MM.1S (cell line): ENCODE measurements around the gene TEX9.

ENCODE experiments used
- DNase-seq: peaks from one replicate; pipeline ENCODE4 v3.0.0-alpha.2; 2015
- H2AFZ ChIP-seq: fragments of 300-600 bp; sonication (generic); 2 replicates; pipeline ENCODE4 v1.6.0; 2016; ENCODE audit warnings: antibody characterized with exemption, low read length
- H3F3A ChIP-seq: fragments of 300-600 bp; sonication (generic); 2 replicates; pipeline ENCODE4 v1.6.1; 2016; ENCODE audit warnings: mild to moderate bottlenecking, antibody characterized with exemption, low read length, moderate library complexity, mixed read lengths; ENCODE audit not compliant: insufficient read depth
- H3K27ac ChIP-seq: fragments of 300-600 bp; sonication (generic); 2 replicates; pipeline ENCODE4 v1.5.1; 2016; ENCODE audit warnings: mild to moderate bottlenecking, low read length
- H3K27me3 ChIP-seq: fragments of 300-600 bp; sonication (generic); replicated peaks from 2 replicates; pipeline ENCODE4 v1.6.0; 2016; ENCODE audit warnings: low read length; ENCODE audit not compliant: insufficient read depth
- H3K36me3 ChIP-seq: fragments of 300-600 bp; sonication (generic); replicated peaks from 2 replicates; pipeline ENCODE4 v1.6.1; 2016; ENCODE audit warnings: mild to moderate bottlenecking, low read length, mixed read lengths; ENCODE audit not compliant: insufficient read depth
- H3K4me1 ChIP-seq: fragments of 300-600 bp; sonication (generic); 2 replicates; pipeline ENCODE4 v1.6.1; 2016; ENCODE audit warnings: low read length, mixed read lengths
- H3K4me2 ChIP-seq: fragments of 300-600 bp; sonication (generic); 2 replicates; pipeline ENCODE4 v1.6.0; 2016; ENCODE audit warnings: low read depth, low read length
- H3K4me3 ChIP-seq: fragments of 300-600 bp; sonication (generic); 2 replicates; pipeline ENCODE4 v1.5.1; 2016; ENCODE audit warnings: low read length, mixed read lengths
- H3K79me2 ChIP-seq: fragments of 300-600 bp; sonication (generic); 2 replicates; pipeline ENCODE4 v1.6.1; 2016; ENCODE audit warnings: mixed run types, low read length, mixed read lengths
- H3K9ac ChIP-seq: fragments of 300-600 bp; sonication (generic); 2 replicates; pipeline ENCODE4 v1.6.1; 2016; ENCODE audit warnings: low read length, mixed read lengths
- H3K9me2 ChIP-seq: fragments of 300-600 bp; sonication (generic); replicated peaks from 2 replicates; pipeline ENCODE4 v1.6.1; 2016; ENCODE audit warnings: mild to moderate bottlenecking, low read length, mixed read lengths; ENCODE audit not compliant: insufficient read depth
- H3K9me3 ChIP-seq: fragments of 300-600 bp; sonication (generic); replicated peaks from 2 replicates; pipeline ENCODE4 v1.6.1; 2016; ENCODE audit warnings: mild to moderate bottlenecking, low read length, mixed read lengths; ENCODE audit not compliant: insufficient read depth
- H4K20me1 ChIP-seq: fragments of 300-600 bp; sonication (generic); 2 replicates; pipeline ENCODE4 v1.6.1; 2016; ENCODE audit warnings: mild to moderate bottlenecking, low read length, moderate library complexity, mixed read lengths; ENCODE audit not compliant: insufficient read depth
- EZH2 ChIP-seq: fragments of 300-600 bp; sonication (generic); optimal IDR thresholded peaks from 2 replicates; pipeline ENCODE3; 2017; ENCODE audit warnings: low read depth, mild to moderate bottlenecking, antibody characterized with exemption, low read length, mixed read lengths
- EZH2phosphoT487 ChIP-seq: fragments of 300-600 bp; sonication (generic); IDR thresholded peaks from 2 replicates; pipeline ENCODE4 v1.6.1; 2018; ENCODE audit warnings: antibody characterized with exemption, low read length
- TF ChIP-seq, protein P1 (sequence below): fragments of 300-600 bp; sonication (generic); IDR thresholded peaks from 2 replicates; pipeline ENCODE4 v1.5.1; 2016; ENCODE audit warnings: antibody characterized with exemption, low read length, mixed read lengths

Gene TEX9

DNA sequence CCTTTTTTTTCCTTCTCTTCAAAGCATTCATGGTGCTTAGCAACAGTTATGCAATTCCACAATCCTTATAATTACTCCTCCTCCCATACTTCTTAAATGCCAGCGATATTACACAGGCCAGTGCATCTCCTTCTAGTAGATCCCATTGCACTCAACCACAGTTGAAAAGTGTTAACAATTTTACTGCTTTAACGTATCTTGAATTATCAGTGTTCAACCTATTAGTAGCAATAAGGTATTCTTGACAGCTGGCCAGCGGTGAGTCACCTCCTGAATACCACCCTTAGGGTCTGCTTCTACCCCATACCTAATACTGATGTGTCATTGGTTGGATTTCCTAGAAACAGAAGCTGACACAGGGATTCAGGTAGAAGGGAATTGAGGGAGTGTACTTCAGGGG, 24.0 kb upstream of the TEX9 start:
- DNase-seq = no peak
- Histone ChIP-seq H3K9me2 (no peaks in the 10 kb centered on the region), H3K27ac (no peak overlapping the region), H2AFZ (no peak overlapping the region), H3K4me2 (no peak overlapping the region), H3K27me3 (no peaks in the 10 kb centered on the region), H3K9me3 (no peaks in the 10 kb centered on the region), H3K36me3 (no peaks in the 10 kb centered on the region), H3K4me1 (no peaks in the 10 kb centered on the region), H3K9ac (no peak overlapping the region), H4K20me1 (no peaks in the 10 kb centered on the region), H3K79me2 (no peaks in the 10 kb centered on the region), H3F3A (no peaks in the 10 kb centered on the region), H3K4me3 (no peak overlapping the region)
- TF ChIP-seq, protein P1, sequence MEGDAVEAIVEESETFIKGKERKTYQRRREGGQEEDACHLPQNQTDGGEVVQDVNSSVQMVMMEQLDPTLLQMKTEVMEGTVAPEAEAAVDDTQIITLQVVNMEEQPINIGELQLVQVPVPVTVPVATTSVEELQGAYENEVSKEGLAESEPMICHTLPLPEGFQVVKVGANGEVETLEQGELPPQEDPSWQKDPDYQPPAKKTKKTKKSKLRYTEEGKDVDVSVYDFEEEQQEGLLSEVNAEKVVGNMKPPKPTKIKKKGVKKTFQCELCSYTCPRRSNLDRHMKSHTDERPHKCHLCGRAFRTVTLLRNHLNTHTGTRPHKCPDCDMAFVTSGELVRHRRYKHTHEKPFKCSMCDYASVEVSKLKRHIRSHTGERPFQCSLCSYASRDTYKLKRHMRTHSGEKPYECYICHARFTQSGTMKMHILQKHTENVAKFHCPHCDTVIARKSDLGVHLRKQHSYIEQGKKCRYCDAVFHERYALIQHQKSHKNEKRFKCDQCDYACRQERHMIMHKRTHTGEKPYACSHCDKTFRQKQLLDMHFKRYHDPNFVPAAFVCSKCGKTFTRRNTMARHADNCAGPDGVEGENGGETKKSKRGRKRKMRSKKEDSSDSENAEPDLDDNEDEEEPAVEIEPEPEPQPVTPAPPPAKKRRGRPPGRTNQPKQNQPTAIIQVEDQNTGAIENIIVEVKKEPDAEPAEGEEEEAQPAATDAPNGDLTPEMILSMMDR = no peak
- TF ChIP-seq EZH2 (no peak), EZH2phosphoT487 (no peak)

DNA sequence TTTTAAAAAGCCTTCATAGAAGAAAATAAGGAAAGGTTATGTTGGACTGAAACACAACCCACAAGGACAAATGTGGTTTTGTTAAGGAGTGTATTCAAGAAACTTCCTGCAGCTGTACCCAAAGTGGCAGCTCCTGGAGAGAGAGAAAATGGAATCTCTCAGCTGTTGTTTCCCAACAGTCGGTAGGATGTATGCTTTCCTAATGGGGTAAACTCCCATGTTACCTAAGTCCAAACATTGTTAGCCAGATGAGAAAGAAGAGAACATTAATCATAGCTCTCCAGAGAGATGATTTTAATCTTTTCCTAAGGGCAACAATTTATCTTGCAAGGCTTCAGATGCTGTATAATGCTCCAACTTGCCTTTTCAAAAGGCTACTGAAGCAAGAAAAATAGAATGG, 22.6 kb upstream of the TEX9 start:
- Histone ChIP-seq H4K20me1 (no peaks in the 10 kb centered on the region), H3K36me3 (no peaks in the 10 kb centered on the region), H3K9me2 (no peaks in the 10 kb centered on the region), H3K9ac (no peak overlapping the region), H2AFZ (no peak overlapping the region), H3F3A (no peaks in the 10 kb centered on the region), H3K27ac (no peak overlapping the region), H3K4me1 (no peaks in the 10 kb centered on the region), H3K9me3 (no peaks in the 10 kb centered on the region), H3K79me2 (no peaks in the 10 kb centered on the region), H3K27me3 (no peaks in the 10 kb centered on the region), H3K4me3 (no peak overlapping the region), H3K4me2 (no peak overlapping the region)
- no peak for DNase-seq
- TF ChIP-seq, protein P1 = no peak
- TF ChIP-seq EZH2 (no peak), EZH2phosphoT487 (no peak)

DNA sequence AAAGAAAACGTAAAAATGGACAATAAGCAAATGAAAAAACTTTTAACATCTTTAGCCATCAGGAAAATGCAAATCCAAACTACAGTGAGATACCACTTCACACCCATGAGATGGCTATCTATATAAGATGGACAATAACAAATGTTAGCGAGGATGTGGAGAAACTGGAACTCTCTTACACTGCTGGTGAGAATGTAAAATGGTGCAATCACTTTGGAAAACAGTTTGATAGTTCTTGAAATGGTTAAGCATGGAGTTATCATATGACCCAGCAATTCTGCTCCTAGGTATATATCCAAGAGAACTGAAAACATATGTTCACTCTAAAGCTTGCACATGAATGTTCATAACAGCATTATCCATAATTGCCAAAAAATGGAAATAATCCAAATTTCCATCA, 21.3 kb upstream of the TEX9 start:
- no peaks in the 10 kb centered on the region for H3F3A ChIP-seq
- H3K4me2 ChIP-seq = no peak overlapping the region
- TF ChIP-seq, protein P1 = no peak
- TF ChIP-seq EZH2 = no peak
- TF ChIP-seq EZH2phosphoT487 = no peak
- H3K36me3 ChIP-seq = no peaks in the 10 kb centered on the region
- H3K79me2 ChIP-seq = no peaks in the 10 kb centered on the region
- no peaks in the 10 kb centered on the region for H3K4me1 ChIP-seq
- no peak overlapping the region for H3K9ac ChIP-seq
- H3K4me3 ChIP-seq = no peak overlapping the region
- no peaks in the 10 kb centered on the region for H3K9me3 ChIP-seq
- H3K27ac ChIP-seq = no peak overlapping the region
- H4K20me1 ChIP-seq = no peaks in the 10 kb centered on the region
- DNase-seq = no peak
- H3K27me3 ChIP-seq = no peaks in the 10 kb centered on the region
- H2AFZ ChIP-seq = no peak overlapping the region
- no peaks in the 10 kb centered on the region for H3K9me2 ChIP-seq

DNA sequence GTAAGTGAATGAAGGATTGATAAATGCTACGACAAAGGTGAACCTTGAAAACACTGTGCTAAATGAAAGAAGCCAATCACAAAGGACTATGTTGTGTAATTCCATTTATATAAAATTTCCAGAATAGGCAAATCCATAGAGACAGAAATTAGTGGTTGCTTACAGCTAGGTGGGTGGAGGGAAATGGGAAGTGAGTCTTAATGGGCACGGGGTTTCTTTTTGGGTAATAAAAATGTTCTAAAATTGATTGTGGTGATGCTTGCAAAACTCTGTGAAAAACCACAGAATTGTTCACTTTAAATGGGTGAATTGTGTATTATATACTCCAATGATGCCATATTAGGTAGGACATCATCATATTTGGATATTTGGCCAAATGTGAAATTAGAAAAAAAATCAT, 20.9 kb upstream of the TEX9 start:
- TF ChIP-seq EZH2phosphoT487 (no peak), EZH2 (no peak)
- TF ChIP-seq, protein P1 = no peak
- Histone ChIP-seq H3K4me3 (no peak overlapping the region), H2AFZ (no peak overlapping the region), H3F3A (no peaks in the 10 kb centered on the region), H3K4me2 (no peak overlapping the region), H3K9ac (no peak overlapping the region), H3K36me3 (no peaks in the 10 kb centered on the region), H3K27ac (no peak overlapping the region), H3K9me2 (no peaks in the 10 kb centered on the region), H3K9me3 (no peaks in the 10 kb centered on the region), H3K79me2 (no peaks in the 10 kb centered on the region), H3K4me1 (no peaks in the 10 kb centered on the region), H4K20me1 (no peaks in the 10 kb centered on the region), H3K27me3 (no peaks in the 10 kb centered on the region)
- no peak for DNase-seq
